ENCODE measurements around the gene MAMSTR. TPM values are rescaled to one million over a fixed set of nuclear protein-coding genes. Genes with fewer than 3 reads are reported as not detected.

The MAMSTR gene
- total and polyA plus RNA-seq, 10 of the 15 experiments (the other 5 are each of a cell fraction or from before 2014, with no cell fraction given), result 0.04 to 0.73 (median 0.31) TPM; not detected in 1

GRCh38 chr19:48672994-48673393, 46.5 kb downstream of the MAMSTR start, which contains the start of gene NTN5:
NTN5 (minus strand) TSS chr19:48673017; CDS start chr19:48670986, 2,031 bp downstream.
- H3K36me3 ChIP-seq (ENCODE audit: control insufficient read depth in 2 of 2, insufficient read depth in 2 of 2, low read length in 1 of 2), result no peaks in the 10 kb centered on the region
- no peaks in the 10 kb centered on the region; the same call in 2 of the 3 replicates for H3K9me3 ChIP-seq (replicated peaks; ENCODE audit: control insufficient read depth, insufficient read depth, low read length)
- H3K79me2 ChIP-seq (ENCODE audit: control insufficient read depth, insufficient read depth, low read length), result no peaks in the 10 kb centered on the region
- CTCF ChIA-PET, result no interaction called here
- in situ Hi-C loops (cut with MboI), result no loop called here
- SMC1A ChIA-PET (ENCODE audit: uncharacterized antibody, unreplicated experiment), result interaction anchor here (1.9 kb wide), 1 partner anchor 27 kb away, joined by 11 read pairs; the partner anchor contains the start of gene CA11
- TF ChIP-seq ZBTB33 (IDR thresholded peaks at IDR 0.05), result no peak
- no peak for TF ChIP-seq IRF4 (IDR thresholded peaks at IDR 0.05; ENCODE audit: low read depth, low read length)
- no peak for TF ChIP-seq MYB (IDR thresholded peaks at IDR 0.05; ENCODE audit: borderline replicate concordance, low read depth, low read length)
- TF ChIP-seq IKZF1 (conservative IDR thresholded peaks at IDR 0.05), result no peak
- no peak for TF ChIP-seq CREB1 (IDR thresholded peaks at IDR 0.05; ENCODE audit: low read depth)
- TF ChIP-seq PML (IDR thresholded peaks at IDR 0.05; ENCODE audit: low read length), result no peak
- no peak for TF ChIP-seq RFX5 (IDR thresholded peaks at IDR 0.05; ENCODE audit: low read depth, low read length)
- TF ChIP-seq, protein P1, sequence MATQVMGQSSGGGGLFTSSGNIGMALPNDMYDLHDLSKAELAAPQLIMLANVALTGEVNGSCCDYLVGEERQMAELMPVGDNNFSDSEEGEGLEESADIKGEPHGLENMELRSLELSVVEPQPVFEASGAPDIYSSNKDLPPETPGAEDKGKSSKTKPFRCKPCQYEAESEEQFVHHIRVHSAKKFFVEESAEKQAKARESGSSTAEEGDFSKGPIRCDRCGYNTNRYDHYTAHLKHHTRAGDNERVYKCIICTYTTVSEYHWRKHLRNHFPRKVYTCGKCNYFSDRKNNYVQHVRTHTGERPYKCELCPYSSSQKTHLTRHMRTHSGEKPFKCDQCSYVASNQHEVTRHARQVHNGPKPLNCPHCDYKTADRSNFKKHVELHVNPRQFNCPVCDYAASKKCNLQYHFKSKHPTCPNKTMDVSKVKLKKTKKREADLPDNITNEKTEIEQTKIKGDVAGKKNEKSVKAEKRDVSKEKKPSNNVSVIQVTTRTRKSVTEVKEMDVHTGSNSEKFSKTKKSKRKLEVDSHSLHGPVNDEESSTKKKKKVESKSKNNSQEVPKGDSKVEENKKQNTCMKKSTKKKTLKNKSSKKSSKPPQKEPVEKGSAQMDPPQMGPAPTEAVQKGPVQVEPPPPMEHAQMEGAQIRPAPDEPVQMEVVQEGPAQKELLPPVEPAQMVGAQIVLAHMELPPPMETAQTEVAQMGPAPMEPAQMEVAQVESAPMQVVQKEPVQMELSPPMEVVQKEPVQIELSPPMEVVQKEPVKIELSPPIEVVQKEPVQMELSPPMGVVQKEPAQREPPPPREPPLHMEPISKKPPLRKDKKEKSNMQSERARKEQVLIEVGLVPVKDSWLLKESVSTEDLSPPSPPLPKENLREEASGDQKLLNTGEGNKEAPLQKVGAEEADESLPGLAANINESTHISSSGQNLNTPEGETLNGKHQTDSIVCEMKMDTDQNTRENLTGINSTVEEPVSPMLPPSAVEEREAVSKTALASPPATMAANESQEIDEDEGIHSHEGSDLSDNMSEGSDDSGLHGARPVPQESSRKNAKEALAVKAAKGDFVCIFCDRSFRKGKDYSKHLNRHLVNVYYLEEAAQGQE (IDR thresholded peaks at IDR 0.05; ENCODE audit: low read depth, low read length), result no peak
- no peak for TF ChIP-seq MEF2B (IDR thresholded peaks at IDR 0.05; ENCODE audit: partially characterized antibody, poor library complexity, severe bottlenecking)
- TF ChIP-seq RBBP5 (conservative IDR thresholded peaks at IDR 0.05), result no peak
- no peak for TF ChIP-seq SUPT20H (IDR thresholded peaks at IDR 0.05; ENCODE audit: borderline replicate concordance, control insufficient read depth, low read depth, low read length)
- TF ChIP-seq, protein P2, sequence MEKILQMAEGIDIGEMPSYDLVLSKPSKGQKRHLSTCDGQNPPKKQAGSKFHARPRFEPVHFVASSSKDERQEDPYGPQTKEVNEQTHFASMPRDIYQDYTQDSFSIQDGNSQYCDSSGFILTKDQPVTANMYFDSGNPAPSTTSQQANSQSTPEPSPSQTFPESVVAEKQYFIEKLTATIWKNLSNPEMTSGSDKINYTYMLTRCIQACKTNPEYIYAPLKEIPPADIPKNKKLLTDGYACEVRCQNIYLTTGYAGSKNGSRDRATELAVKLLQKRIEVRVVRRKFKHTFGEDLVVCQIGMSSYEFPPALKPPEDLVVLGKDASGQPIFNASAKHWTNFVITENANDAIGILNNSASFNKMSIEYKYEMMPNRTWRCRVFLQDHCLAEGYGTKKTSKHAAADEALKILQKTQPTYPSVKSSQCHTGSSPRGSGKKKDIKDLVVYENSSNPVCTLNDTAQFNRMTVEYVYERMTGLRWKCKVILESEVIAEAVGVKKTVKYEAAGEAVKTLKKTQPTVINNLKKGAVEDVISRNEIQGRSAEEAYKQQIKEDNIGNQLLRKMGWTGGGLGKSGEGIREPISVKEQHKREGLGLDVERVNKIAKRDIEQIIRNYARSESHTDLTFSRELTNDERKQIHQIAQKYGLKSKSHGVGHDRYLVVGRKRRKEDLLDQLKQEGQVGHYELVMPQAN (conservative IDR thresholded peaks at IDR 0.05), result no peak
- TF ChIP-seq HDAC6 (IDR thresholded peaks at IDR 0.05; ENCODE audit: unreplicated experiment), result no peak
- TF ChIP-seq IRF5 (IDR thresholded peaks at IDR 0.05; ENCODE audit: borderline replicate concordance), result no peak
- no peak for TF ChIP-seq ESRRA (IDR thresholded peaks at IDR 0.05; ENCODE audit: low read length)
- WGBS (ENCODE audit: insufficient coverage, insufficient replicate concordance, low lambda C conversion rate, missing lambda C conversion rate), result 70% methylated on average over 8 of the region's 25 CpGs
- intact Hi-C loops (cut with micrococcal nuclease; ENCODE audit: unreplicated experiment), result no loop called here
- no peak within 1 kb of the TSS for H3K9ac ChIP-seq (ENCODE audit: control insufficient read depth, insufficient read depth, low read length)
- H4K20me1 ChIP-seq (ENCODE audit: control insufficient read depth, insufficient read depth), result no peaks in the 10 kb centered on the region
- FAIRE-seq (no peak), DNase-seq (ENCODE audit: low read depth, low spot score) (no peak), ATAC-seq (no peak)
- RAD21 ChIA-PET (ENCODE audit: unreplicated experiment), result no interaction called here
- POLR2A ChIA-PET, result no interaction called here
- no peak within 1 kb of the TSS for H3K27ac ChIP-seq (ENCODE audit: control insufficient read depth, insufficient read depth)
- H3K4me2 ChIP-seq (ENCODE audit: control insufficient read depth, insufficient read depth), result no peak within 1 kb of the TSS
- BruUV-seq (replicated peaks), result no TSS peak
- no peak within 1 kb of the TSS for H3K4me3 ChIP-seq
- no peak within 1 kb of the TSS for H2AFZ ChIP-seq (ENCODE audit: control insufficient read depth, low read depth, low read length)
- no peaks in the 10 kb centered on the region for H3K4me1 ChIP-seq (ENCODE audit: control insufficient read depth, insufficient read depth, low read length)
- peaks cover 0 to 2% of the 10 kb centered on the region in 2 experiments; a peak in 2 of 4 replicates for H3K27me3 ChIP-seq (replicated peaks in 1 of 2; ENCODE audit: control insufficient read depth in 2 of 2, insufficient read depth in 2 of 2, low read length in 1 of 2)
